Activated B cell treated with CpG ODN at 0.5 μM for 24 hours (primary cell): Measurements from ENCODE around the gene MSL3B.

Experiments used
- ATAC-seq: fragments of 200-7000 bp; cut with Tn5 transposase; one replicate; pipeline ENCODE4 v1.10.0; 2021; ENCODE audit warnings: low read depth, mild to moderate bottlenecking, moderate library complexity
- CTCF ChIA-PET: fragments of 350-600 bp; sonication (Branson Sonifier 250); formaldehyde crosslinking; loops from one replicate; lab custom pipeline; 2021; ENCODE audit warnings: antibody characterized with exemption; lab: Charles Lee
- POLR2A ChIA-PET: fragments of 350-600 bp; sonication (Branson Sonifier 250); formaldehyde crosslinking; loops from one replicate; lab custom pipeline; 2021; ENCODE audit warnings: antibody characterized with exemption; lab: Charles Lee
- DNase-seq: peaks from one replicate; pipeline ENCODE4 v3.0.0; 2022
- H3K27ac Mint-ChIP-seq: one replicate; pipeline ENCODE4 v1.8.0; 2020; ENCODE audit warnings: mixed read lengths
- H3K27me3 Mint-ChIP-seq: one replicate; pipeline ENCODE4 v1.8.0; 2021; ENCODE audit warnings: mixed read lengths
- H3K36me3 Mint-ChIP-seq: one replicate; pipeline ENCODE4 v1.8.0; 2021; ENCODE audit warnings: low read depth, mixed read lengths
- H3K4me1 Mint-ChIP-seq: one replicate; pipeline ENCODE4 v1.8.0; 2021; ENCODE audit warnings: mixed read lengths
- H3K4me3 Mint-ChIP-seq: one replicate; pipeline ENCODE4 v1.8.0; 2020; ENCODE audit warnings: mild to moderate bottlenecking, mixed read lengths
- H3K9me3 Mint-ChIP-seq: one replicate; pipeline ENCODE4 v1.8.0; 2020; ENCODE audit warnings: mixed read lengths
- intact Hi-C: fragments of 100-400 bp; cut with micrococcal nuclease; formaldehyde crosslinking; loops from one replicate; pipeline ENCODE4 v1.15.1; 2024
- TF ChIP-seq, protein P1 (sequence below): fragments of 200-600 bp; IDR thresholded peaks from one replicate; pipeline ENCODE4 v1.8.0; 2022; ENCODE audit warnings: antibody characterized with exemption, mild to moderate bottlenecking

The MSL3B gene

DNA sequence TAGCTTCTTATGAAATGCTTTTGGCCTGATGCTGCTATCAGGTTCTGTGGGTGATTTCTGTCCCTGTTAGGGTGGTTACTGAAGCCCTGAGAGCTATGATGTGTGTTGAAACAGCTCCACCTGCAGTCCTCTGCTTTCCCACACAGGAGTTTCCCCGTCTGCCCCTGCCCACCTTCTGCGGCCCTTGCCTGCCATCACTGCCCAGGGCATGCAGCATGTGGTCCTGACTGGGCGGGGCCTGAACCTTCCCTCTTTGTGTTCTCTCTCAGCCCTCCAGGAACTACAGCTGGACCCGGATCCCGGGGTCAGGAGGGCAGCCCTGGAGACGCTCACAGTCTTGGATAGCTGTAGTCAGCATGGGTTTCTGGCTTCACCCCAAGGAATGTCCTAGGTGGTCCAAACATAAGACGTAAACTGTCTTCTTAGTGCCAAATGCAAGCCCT lies 35.3 kb downstream of the MSL3B start:
- ChIA-PET POLR2A (interaction anchor here (1.2 kb wide), 1 partner anchor 35 kb away, joined by 3 read pairs; the partner anchor contains the start of gene MSL3B), CTCF (no interaction called here)
- H3K27me3 Mint-ChIP-seq = no peaks in the 10 kb centered on the region
- TF ChIP-seq, protein P1, sequence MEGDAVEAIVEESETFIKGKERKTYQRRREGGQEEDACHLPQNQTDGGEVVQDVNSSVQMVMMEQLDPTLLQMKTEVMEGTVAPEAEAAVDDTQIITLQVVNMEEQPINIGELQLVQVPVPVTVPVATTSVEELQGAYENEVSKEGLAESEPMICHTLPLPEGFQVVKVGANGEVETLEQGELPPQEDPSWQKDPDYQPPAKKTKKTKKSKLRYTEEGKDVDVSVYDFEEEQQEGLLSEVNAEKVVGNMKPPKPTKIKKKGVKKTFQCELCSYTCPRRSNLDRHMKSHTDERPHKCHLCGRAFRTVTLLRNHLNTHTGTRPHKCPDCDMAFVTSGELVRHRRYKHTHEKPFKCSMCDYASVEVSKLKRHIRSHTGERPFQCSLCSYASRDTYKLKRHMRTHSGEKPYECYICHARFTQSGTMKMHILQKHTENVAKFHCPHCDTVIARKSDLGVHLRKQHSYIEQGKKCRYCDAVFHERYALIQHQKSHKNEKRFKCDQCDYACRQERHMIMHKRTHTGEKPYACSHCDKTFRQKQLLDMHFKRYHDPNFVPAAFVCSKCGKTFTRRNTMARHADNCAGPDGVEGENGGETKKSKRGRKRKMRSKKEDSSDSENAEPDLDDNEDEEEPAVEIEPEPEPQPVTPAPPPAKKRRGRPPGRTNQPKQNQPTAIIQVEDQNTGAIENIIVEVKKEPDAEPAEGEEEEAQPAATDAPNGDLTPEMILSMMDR = no peak
- ATAC-seq (no peak), DNase-seq (no peak)
- intact Hi-C loops = no loop called here
- no peak overlapping the region for H3K27ac Mint-ChIP-seq
- no peaks in the 10 kb centered on the region for H3K36me3 Mint-ChIP-seq
- H3K4me1 Mint-ChIP-seq = peaks cover 4% of the 10 kb centered on the region
- no peaks in the 10 kb centered on the region for H3K9me3 Mint-ChIP-seq
- H3K4me3 Mint-ChIP-seq = no peak overlapping the region

DNA sequence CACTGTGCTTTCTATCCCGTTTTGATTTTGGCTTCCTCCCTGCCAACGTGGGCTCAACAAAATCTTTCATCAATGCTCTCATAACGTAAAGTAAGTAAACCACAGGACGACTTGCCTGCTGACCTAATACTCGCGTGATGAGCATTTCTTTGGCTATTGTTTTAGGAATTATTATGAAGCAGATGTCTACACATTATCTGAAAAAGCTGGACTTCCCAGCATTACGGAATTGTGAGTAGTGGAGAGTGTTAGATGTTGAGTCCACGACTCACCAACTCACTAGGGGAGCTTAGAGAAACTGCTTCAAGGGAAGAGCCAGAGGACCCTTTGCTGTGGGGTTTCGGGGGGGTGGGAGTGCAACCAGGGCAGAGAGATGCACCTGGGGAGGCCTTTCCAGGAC lies 35.8 kb downstream of the MSL3B start:
- ATAC-seq (no peak), DNase-seq (no peak)
- intact Hi-C loops = no loop called here
- Mint-ChIP-seq H3K36me3 (no peaks in the 10 kb centered on the region), H3K9me3 (no peaks in the 10 kb centered on the region), H3K27ac (no peak overlapping the region), H3K27me3 (no peaks in the 10 kb centered on the region), H3K4me1 (peaks cover 4% of the 10 kb centered on the region), H3K4me3 (no peak overlapping the region)
- TF ChIP-seq, protein P1 = no peak
- CTCF ChIA-PET = no interaction called here
- POLR2A ChIA-PET = interaction anchor here (1.2 kb wide), 1 partner anchor 35 kb away, joined by 3 read pairs; the partner anchor contains the start of gene MSL3B

DNA sequence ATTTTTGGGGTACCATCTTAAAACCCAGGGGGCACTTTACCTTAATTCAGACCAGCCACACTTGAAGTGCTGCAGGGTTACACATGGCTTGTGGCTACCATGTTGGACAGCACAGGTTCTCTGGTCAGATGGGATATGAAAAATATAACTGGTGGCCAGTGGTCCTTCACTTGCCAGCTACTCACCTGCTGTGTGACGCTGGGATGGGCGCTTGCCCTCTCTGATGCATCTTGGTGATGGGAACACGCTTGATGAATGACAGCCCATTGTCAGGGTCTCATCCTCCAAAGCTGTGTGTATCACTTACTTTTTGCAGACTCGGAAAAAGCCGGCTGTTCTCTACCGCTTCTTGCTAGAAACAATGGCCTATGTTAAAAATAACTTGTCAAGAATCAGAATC lies 36.3 kb downstream of the MSL3B start:
- intact Hi-C loops = no loop called here
- ATAC-seq = no peak
- ChIA-PET POLR2A (no interaction called here), CTCF (no interaction called here)
- DNase-seq = no peak
- H3K36me3 Mint-ChIP-seq = no peaks in the 10 kb centered on the region
- H3K4me3 Mint-ChIP-seq = no peak overlapping the region
- TF ChIP-seq, protein P1 = no peak
- H3K27me3 Mint-ChIP-seq = no peaks in the 10 kb centered on the region
- H3K4me1 Mint-ChIP-seq = peaks cover 4% of the 10 kb centered on the region
- no peaks in the 10 kb centered on the region for H3K9me3 Mint-ChIP-seq
- H3K27ac Mint-ChIP-seq = no peak overlapping the region

DNA sequence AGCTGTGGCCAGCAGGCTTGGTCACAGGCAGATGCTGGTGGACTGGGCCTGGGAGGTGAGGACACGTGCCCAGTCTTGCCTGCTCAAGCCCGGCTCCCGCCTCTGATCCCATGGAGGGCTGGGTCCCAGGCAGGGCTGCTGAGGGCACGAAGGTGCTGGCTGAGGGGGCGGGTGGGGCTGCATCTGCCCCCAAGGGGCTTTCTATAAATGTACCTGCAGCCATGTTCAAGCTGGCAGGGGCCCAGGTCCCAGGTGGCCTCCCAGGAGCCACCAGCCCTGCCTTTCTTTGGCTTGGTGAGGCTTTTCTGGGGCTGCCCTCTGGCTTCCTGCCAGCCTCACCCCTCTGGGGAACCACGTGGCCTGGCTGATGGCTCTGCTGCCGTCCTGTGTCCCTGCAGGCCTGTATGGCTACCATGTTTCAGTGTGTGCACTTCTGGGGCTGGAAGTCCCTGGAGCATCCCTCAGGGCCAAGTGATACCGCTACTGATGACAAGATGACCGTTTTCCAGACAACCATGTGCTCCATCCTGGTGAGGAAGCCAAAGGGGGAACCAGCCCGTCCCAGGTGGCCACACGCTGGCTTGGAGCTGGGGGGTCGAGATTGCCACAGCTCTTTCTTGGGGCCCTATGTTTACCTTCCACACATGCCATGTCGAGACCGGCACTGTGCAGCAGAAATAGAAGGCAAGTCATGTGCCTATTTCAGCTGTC lies 37.0 kb downstream of the MSL3B start:
- TF ChIP-seq, protein P1 = no peak
- no peaks in the 10 kb centered on the region for H3K27me3 Mint-ChIP-seq
- intact Hi-C loops = no loop called here
- ChIA-PET CTCF (no interaction called here), POLR2A (no interaction called here)
- H3K4me1 Mint-ChIP-seq = peaks cover 4% of the 10 kb centered on the region
- DNase-seq (no peak), ATAC-seq (peak; percentile 18)
- no peak overlapping the region for H3K4me3 Mint-ChIP-seq
- H3K9me3 Mint-ChIP-seq = no peaks in the 10 kb centered on the region
- no peaks in the 10 kb centered on the region for H3K36me3 Mint-ChIP-seq
- H3K27ac Mint-ChIP-seq = no peak overlapping the region

DNA sequence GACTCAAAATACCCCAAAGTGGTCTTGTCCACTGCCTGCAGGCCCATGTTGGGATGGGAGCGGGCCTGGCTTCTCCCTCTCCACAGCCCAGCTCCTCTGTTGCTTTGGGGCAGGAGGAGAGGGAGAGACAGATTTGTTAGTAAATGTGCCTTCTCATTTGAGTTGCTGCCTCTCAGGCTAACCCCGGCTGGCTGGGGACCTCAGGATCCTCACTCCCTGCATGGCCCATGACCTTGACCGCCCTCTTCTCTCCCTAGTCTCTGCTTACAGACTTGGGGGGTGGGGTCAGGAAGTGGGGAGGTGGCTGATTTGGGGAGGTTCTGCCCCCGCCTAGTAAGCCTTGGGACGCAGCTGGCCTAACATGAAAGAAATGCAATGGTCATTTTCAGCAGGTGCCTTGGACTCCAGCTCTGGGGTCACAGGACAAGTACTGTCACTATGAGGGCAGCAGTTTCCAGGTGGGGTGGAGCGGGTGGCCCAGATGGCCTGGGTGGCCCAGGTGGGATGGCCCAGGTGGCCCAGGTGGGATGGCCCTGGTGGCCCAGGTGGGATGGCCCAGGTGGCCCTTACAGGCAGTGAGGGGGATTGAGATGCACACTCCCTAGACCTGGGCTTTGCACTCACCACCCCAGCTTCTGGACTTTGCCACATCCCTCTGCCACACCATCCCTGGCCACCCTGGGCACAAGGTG lies 37.9 kb downstream of the MSL3B start:
- no peak for ATAC-seq
- DNase-seq = no peak
- intact Hi-C loops = no loop called here
- ChIA-PET CTCF (no interaction called here), POLR2A (no interaction called here)
- peaks cover 3% of the 10 kb centered on the region for H3K27me3 Mint-ChIP-seq
- H3K36me3 Mint-ChIP-seq = no peaks in the 10 kb centered on the region
- H3K27ac Mint-ChIP-seq = no peak overlapping the region
- H3K4me1 Mint-ChIP-seq = peaks cover 4% of the 10 kb centered on the region
- TF ChIP-seq, protein P1 = no peak
- H3K4me3 Mint-ChIP-seq = no peak overlapping the region
- H3K9me3 Mint-ChIP-seq = no peaks in the 10 kb centered on the region
